Aorta (tissue), 5 donors: ENCODE measurements around the gene TMEM151B. TPM values are rescaled to one million over a fixed set of nuclear protein-coding genes. Genes with fewer than 3 reads are reported as not detected.

Experiments
- ATAC-seq: fragments of 200-7000 bp; cut with Tn5 transposase; one replicate; pipeline ENCODE4 v1.9.1; 2022; ENCODE audit warnings: moderate library complexity; ENCODE audit not compliant: low FRiP score
- DNase-seq, 2 donors: peaks; one replicate each; pipeline ENCODE4 v3.0.0-alpha.2; 2020
- H3K27ac ChIP-seq, 2 donors: one replicate each; pipeline ENCODE4 v1.5.1; 2013; ENCODE audit warnings: low read length in 2 of 2, mild to moderate bottlenecking in 2 of 2, moderate library complexity in 2 of 2, control low read depth in 1 of 2, inconsistent platforms in 1 of 2, low read depth in 1 of 2
- H3K27me3 ChIP-seq, 2 donors: one replicate each; pipeline ENCODE4 v1.6.1; 2013; ENCODE audit warnings: control low read depth in 1 of 2, low read length in 1 of 2, mild to moderate bottlenecking in 1 of 2, moderate library complexity in 1 of 2; ENCODE audit not compliant: insufficient read depth in 2 of 2, control insufficient read depth in 1 of 2
- H3K36me3 ChIP-seq, 2 donors: one replicate each; pipeline ENCODE4 v1.6.1; 2013; ENCODE audit warnings: control low read depth in 1 of 2, low read length in 1 of 2, mild to moderate bottlenecking in 1 of 2; ENCODE audit not compliant: insufficient read depth in 2 of 2, control insufficient read depth in 1 of 2
- H3K4me1 ChIP-seq, 2 donors: one replicate each; pipeline ENCODE4 v1.6.1; 2013; ENCODE audit warnings: low read length in 2 of 2, control low read depth in 1 of 2, mild to moderate bottlenecking in 1 of 2, moderate library complexity in 1 of 2; ENCODE audit not compliant: insufficient read depth in 2 of 2, control insufficient read depth in 1 of 2
- H3K4me3 ChIP-seq, 2 donors: one replicate each; pipeline ENCODE4 v1.5.1; 2013; ENCODE audit warnings: low read length in 2 of 2, control low read depth in 1 of 2, mild to moderate bottlenecking in 1 of 2
- H3K9me3 ChIP-seq: one replicate; pipeline ENCODE4 v1.6.1; 2013; ENCODE audit warnings: mild to moderate bottlenecking, low read length; ENCODE audit not compliant: control insufficient read depth
- WGBS, 2 donors: extraction: QIAGEN DNeasy Blood & Tissue Kit; methylation state at CpG; one replicate each; pipeline ENCODE4 v1.1.7; 2013; 5-methylcytosine and 5-hydroxymethylcytosine counted together
- intact Hi-C, 2 donors: fragments of 100-400 bp; cut with DNase I; formaldehyde crosslinking; loops; one replicate each; pipeline versions ENCODE4 v1.14.2 to v1.15.0; 2022
- polyA plus RNA-seq, 2 donors: library from polyadenylated mRNA; stranded (reverse); fragments of 200-250 nt; gene quantifications; one replicate each; pipeline ENCODE4 v1.2.3, GENCODE V29; 2013
- total RNA-seq, 2 donors: library from RNA; stranded (reverse); fragmentation: NEBNext Ultra II Directional; extraction: Animal tissue kit (Norgen Biotek cat#: 25700); gene quantifications; one replicate each; pipeline ENCODE4 v1.2.1, GENCODE V29; 2021
- donor health status: healthy with polysubstance abuse.
- donor health status: Bipolar disorder and iron deficiency.
- donor health status: DM: no; HTN: no; CAD: no.
- donor health status: DM: no; HTN: no; CAD: no.
- donor health status: DM: yes; HTN: yes; CAD: no.

The TMEM151B gene
- total and polyA plus RNA-seq, 4 donors, result not detected

DNA sequence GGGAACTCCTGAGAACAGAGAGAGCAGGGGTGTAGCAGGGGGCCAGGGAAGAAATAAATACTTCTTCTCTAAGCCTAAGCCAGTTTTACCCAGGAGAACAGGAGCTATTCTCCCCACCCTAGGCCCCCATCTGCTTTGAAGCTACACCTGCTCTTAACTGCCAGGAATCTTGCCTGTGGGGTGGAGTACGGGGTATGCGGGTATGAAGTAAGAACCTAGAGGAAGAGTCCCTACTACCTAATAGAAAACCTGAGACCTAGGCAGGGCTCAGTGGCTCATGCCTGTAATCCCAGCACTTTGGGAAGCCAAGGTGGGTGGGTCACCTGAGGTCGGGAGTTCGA is 45.3 kb upstream of the TMEM151B start:
- no peaks in the 10 kb centered on the region for H3K27me3 ChIP-seq
- H3K4me1 ChIP-seq, result no peaks in the 10 kb centered on the region
- H3K9me3 ChIP-seq, result no peaks in the 10 kb centered on the region
- H3K36me3 ChIP-seq, result peaks cover 0 to 3% of the 10 kb centered on the region in 2 donors
- ATAC-seq (no peak), DNase-seq (no peak)
- intact Hi-C loops, result no loop called here
- H3K4me3 ChIP-seq, result no peak overlapping the region
- no peak overlapping the region for H3K27ac ChIP-seq
- 59 to 69% methylated on average over 4 of the region's 4 CpGs for WGBS, 2 donors

DNA sequence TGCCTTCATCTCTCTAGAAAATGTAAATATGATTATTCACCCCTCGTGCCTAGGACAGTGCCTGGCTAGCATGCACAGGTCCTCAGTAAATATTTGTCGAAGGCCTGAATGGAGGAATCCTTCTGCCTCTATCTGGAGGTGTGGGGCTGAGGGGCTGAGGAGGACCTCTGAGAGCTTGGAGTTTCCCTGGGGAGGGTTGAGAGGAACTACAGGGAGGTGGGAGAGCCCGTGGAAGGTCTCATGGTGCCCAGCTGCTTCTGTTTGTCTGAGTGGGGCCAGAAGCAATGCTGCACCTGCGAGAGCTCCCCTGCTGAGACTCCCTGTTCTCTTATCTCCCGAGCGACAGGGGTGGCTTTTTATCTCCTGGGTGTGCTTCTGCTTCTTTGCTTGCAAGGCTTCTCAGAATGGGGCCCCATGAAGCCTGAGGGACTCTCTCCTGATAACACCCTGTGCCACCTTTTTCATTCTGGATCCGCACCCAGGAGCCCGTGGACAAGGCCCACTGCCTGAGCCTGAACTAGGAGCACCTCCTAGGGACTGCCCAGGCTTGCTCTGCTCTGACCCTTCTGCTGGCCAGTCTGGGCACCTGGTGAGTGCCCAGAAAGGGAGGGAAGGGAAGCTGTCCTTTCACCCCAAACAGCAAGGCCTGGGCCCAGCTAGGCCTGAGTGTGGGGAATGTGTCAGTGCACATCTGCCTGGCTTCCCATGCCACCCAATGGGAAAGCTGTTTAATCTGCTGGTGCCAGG is 44.5 kb upstream of the TMEM151B start:
- peak in 1 of 2 donors; percentile 59 for DNase-seq
- H3K36me3 ChIP-seq, result peaks cover 0 to 3% of the 10 kb centered on the region in 2 donors
- H3K4me3 ChIP-seq, result no peak overlapping the region
- no peak overlapping the region for H3K27ac ChIP-seq
- WGBS, 2 donors, result 72 to 73% methylated on average over 8 of the region's 8 CpGs
- H3K9me3 ChIP-seq, result no peaks in the 10 kb centered on the region
- H3K4me1 ChIP-seq, result no peaks in the 10 kb centered on the region
- no peaks in the 10 kb centered on the region for H3K27me3 ChIP-seq
- ATAC-seq, result no peak
- intact Hi-C loops, result no loop called here

DNA sequence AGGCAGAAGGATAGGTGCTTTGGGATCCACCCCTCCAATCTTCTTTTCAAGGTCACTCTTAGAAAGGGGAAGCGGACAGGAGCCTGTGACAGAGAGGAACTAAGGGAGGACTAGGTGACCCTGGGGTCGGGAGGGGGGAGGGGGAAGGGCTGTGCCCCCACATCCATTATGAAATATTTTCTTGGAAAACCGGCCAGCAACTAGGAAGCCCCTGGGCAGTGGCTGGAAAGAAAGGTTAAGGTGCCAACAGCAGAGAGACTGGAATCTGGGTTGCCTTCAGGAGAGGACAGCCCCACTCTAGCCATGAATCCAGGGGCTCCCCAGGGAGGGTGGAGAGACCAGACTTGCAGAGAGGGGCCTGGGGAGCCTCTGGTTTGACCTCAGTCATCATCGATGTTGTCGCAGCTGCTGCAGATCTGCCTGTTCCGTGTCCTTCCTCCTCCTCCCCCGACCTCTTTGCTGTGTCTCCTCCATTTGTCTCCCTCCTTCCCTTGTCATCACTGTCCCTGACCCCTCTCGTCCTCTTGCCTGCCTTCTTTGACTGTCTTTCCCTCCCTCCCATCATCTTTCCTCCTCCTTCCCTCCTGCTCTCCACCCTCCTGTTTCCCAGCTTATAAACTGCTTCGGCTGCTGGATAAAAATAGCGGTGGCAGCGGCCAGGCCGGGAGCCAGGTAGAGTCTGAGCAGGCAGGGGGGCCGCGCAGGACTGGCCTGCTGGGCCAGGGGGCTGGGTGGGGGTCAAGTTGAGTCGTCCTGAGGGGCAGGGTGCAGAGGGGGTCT is 43.7 kb upstream of the TMEM151B start:
- Histone ChIP-seq H3K4me1 (no peaks in the 10 kb centered on the region), H3K4me3 (no peak overlapping the region), H3K27ac (peak overlapping the region in 1 of 2 donors; percentile 19), H3K27me3 (no peaks in the 10 kb centered on the region), H3K36me3 (peaks cover 0 to 3% of the 10 kb centered on the region in 2 donors), H3K9me3 (no peaks in the 10 kb centered on the region)
- intact Hi-C loops, result no loop called here
- no peak for ATAC-seq
- 11 to 16% methylated on average over 15 of the region's 15 CpGs for WGBS, 2 donors
- peak in 1 of 2 donors; percentile 81 for DNase-seq

DNA sequence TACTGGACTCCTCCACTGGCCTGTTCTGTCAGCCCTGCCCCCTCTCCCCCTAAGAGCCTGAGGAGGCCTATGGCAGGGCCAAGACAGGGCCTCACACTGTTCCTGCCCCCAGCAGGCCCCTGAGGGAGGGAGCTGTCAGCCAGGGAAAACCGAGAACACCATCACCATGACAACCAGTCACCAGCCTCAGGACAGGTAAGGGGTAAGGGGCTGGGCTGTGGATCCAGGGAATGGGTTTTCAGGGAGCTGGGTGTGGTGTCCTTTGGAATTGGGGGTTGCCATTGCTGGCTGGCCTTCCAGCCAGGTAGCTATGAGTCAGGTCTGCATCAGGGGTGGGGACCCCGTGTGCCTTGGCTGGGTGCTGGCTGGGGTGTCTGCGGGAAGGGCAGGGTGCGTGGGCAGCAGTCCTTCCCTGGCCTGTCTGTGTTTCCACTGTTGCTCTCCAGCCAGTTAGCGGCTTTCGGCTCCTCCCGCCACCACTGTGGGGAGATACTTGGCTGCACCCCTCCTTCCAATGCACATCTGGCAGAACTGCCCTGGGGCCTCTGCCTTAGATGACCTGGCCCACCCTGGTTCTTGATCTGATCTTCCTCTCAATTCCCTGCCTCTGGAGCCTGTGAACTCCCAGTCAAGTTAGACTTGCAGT is 43.0 kb upstream of the TMEM151B start:
- WGBS, 2 donors, result 6 to 16% methylated on average over 7 of the region's 7 CpGs
- Histone ChIP-seq H3K4me1 (no peaks in the 10 kb centered on the region), H3K27ac (no peak overlapping the region), H3K27me3 (no peaks in the 10 kb centered on the region), H3K36me3 (peaks cover 0 to 3% of the 10 kb centered on the region in 2 donors), H3K4me3 (no peak overlapping the region), H3K9me3 (no peaks in the 10 kb centered on the region)
- ATAC-seq (no peak), DNase-seq (no peak)
- intact Hi-C loops, result no loop called here

DNA sequence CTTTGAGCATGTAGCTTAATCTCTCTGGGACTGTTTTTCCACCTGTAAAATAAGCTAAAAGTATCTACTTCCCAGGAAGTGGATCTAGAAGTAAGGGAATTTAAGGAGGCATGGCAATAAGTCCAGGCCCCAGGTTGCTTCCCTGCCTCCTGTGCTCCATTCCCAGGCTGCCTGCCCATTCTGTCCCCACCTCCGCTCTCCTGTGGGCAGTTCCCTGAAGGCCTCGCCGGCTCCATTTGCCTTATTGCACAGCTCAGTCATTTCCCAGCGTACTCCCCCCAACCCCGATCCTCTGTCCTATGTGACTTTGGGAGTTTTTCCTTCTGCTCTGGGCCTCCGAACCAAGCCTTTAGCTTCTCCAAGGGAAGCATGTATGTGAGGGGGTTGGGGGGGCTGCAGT is 42.2 kb upstream of the TMEM151B start:
- peaks cover 0 to 3% of the 10 kb centered on the region in 2 donors for H3K36me3 ChIP-seq
- H3K4me1 ChIP-seq, result no peaks in the 10 kb centered on the region

DNA sequence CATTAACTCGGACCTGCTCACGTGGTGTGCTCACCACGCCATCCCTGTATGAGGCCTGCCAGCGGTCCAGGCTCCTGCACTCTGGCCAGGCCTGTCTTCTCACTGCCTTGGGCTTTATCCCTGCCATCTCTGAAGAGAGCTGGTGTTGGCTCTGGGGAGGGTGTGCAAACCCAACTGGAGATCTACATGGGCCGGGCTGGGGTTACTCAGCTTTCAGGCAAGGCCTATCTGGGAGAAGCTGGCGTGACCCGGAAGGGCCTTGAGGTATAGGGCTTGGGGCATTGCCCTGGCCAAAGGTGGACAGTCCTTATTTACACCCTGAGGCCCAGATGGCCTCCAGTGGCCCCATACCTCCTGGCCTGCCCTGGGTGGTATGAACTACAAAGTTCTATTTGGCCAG is 41.8 kb upstream of the TMEM151B start:
- 83 to 85% methylated on average over 7 of the region's 7 CpGs for WGBS, 2 donors

More for the DNA sequence above, 42.2 kb upstream of the TMEM151B start:
- DNase-seq, result no peak
- intact Hi-C loops, result no loop called here
- no peaks in the 10 kb centered on the region for H3K27me3 ChIP-seq
- H3K9me3 ChIP-seq, result no peaks in the 10 kb centered on the region
- H3K27ac ChIP-seq, result no peak overlapping the region
- no peak overlapping the region for H3K4me3 ChIP-seq
- 76 to 86% methylated on average over 6 of the region's 6 CpGs for WGBS, 2 donors
- no peak for ATAC-seq

DNA sequence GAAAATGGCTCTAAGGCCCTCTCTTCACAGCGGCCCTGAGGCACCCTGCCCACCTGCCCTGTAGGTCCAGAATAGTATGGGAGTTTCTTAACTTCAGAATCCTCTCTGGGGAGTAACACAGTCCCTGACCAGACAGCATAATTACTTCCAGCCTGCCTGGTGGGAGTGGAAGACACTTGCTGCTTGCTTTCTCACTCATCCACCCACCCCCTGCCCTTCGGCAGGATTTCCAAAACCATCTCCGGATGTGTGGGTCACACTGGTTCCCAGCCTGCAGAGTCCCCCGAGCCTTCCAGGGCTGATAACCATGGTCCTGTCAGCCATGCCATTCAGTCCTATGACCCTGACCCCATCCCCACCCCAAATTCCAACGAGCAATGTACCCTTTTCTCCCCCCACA is 41.4 kb upstream of the TMEM151B start:
- H3K4me3 ChIP-seq, result no peak overlapping the region
- 79 to 81% methylated on average over 5 of the region's 5 CpGs for WGBS, 2 donors
- ATAC-seq (no peak), DNase-seq (peak in 1 of 2 donors; percentile 43)
- H3K36me3 ChIP-seq, result peaks cover 0 to 3% of the 10 kb centered on the region in 2 donors
- intact Hi-C loops, result no loop called here
- H3K9me3 ChIP-seq, result no peaks in the 10 kb centered on the region
- H3K27me3 ChIP-seq, result no peaks in the 10 kb centered on the region
- no peaks in the 10 kb centered on the region for H3K4me1 ChIP-seq
- no peak overlapping the region for H3K27ac ChIP-seq

More for the DNA sequence above, 41.8 kb upstream of the TMEM151B start:
- intact Hi-C loops, result no loop called here
- DNase-seq (peak in 1 of 2 donors; percentile 65), ATAC-seq (no peak)
- H3K27me3 ChIP-seq, result no peaks in the 10 kb centered on the region
- no peaks in the 10 kb centered on the region for H3K9me3 ChIP-seq
- no peaks in the 10 kb centered on the region for H3K4me1 ChIP-seq
- no peak overlapping the region for H3K4me3 ChIP-seq
- no peak overlapping the region for H3K27ac ChIP-seq
- H3K36me3 ChIP-seq, result peaks cover 0 to 3% of the 10 kb centered on the region in 2 donors

DNA sequence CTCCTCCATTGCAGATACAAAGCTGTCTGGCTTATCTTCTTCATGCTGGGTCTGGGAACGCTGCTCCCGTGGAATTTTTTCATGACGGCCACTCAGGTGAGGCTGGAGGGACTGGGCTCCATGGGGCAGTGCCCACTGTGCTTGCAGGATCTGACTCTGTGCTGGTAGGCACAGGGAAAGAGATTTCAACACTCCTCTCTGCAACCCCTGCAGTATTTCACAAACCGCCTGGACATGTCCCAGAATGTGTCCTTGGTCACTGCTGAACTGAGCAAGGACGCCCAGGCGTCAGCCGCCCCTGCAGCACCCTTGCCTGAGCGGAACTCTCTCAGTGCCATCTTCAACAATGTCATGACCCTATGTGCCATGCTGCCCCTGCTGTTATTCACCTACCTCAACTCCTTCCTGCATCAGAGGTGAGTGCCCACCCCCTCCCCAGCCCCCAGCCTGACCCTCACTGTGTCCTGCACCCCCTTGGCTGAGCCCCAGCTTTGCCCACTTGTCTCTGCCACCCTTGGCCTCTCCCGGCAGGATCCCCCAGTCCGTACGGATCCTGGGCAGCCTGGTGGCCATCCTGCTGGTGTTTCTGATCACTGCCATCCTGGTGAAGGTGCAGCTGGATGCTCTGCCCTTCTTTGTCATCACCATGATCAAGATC is 40.7 kb upstream of the TMEM151B start:
- H3K9me3 ChIP-seq, result no peaks in the 10 kb centered on the region
- H3K27ac ChIP-seq, result no peak overlapping the region
- H3K27me3 ChIP-seq, result no peaks in the 10 kb centered on the region
- H3K4me1 ChIP-seq, result no peaks in the 10 kb centered on the region
- peaks cover 0 to 3% of the 10 kb centered on the region in 2 donors for H3K36me3 ChIP-seq
- peak in 1 of 2 donors; percentile 59 for DNase-seq
- H3K4me3 ChIP-seq, result no peak overlapping the region
- WGBS, 2 donors, result 87 to 89% methylated on average over 11 of the region's 11 CpGs
- ATAC-seq, result no peak
- intact Hi-C loops, result no loop called here
